Smooth muscle cell of the brain vasculature (primary cell): Measurements from ENCODE around the gene ITGBL1.
"Not testable (repeated sequence)": the region's sequence is repeated elsewhere in the genome, so short reads cannot be mapped to it uniquely, and the experiment has no call there.

Experiments
- DNase-seq: peaks from one replicate; pipeline ENCODE4 v3.0.0-alpha.2; 2012; ENCODE audit warnings: low read depth, low spot score

The ITGBL1 gene

DNA sequence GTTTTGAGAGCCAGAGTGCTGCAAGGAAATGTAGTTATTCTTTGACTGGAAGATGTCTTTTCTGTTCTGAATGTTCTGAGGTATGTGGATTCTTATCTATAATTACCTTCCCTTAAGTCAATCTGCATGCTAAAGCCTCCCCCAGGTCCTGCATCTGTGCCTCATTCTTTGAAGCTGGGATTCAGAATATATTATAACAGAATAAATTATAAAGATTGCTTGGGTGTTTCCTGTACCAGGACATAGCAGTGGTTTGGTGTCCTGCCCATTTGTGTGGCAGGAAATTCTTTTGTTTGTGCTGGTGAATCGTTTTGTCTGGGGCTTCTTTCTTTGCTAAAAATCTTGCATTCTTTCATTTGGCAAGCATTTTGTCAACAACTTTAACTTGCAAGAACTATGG, 60.2 kb downstream of the ITGBL1 start:
- no peak for DNase-seq

DNA sequence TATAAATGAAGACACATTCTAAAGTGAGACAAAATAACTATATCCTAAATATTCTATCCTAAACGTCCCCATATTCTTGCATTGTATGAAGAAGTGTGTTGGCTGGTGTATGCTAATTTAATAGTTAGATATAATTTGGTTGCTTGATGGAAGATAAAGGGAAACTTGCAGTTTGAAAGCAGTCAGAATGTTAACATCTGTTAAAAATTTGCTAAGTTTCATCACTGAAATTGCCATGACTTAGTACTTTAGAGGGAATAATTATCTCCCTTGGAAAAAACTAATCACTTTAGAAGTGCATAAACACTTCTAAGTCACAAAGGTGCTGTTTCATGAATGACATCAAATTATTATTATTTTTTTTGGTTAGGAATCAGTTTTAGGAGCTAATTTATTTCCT, 61.6 kb downstream of the ITGBL1 start:
- DNase-seq = no peak

DNA sequence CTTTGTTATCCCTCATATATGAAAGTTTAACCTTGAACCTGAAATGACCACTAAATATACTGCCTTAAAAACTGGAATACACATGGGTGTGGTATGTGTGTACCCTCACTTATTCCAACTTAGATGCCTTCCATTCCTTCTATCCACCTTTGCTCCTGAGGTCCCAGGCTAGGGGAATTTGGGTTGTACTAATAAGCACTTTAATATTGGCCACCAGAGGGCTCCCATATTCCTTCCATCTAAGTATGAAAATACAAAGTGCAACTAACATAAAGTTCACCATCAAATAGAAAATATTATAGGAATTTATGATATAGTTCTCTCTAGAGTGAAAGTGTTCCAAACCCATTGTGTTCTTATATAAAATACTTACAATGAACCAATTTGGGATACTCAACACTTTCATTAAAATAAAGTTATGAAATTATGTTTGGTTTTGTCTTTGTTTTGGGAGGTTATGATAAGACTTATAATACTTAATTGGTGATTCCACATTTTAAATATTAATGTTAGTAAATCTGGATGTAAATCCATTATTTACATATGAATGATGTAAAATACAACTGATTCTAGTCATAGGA, 62.3 kb downstream of the ITGBL1 start:
- peak; percentile 70 for DNase-seq

DNA sequence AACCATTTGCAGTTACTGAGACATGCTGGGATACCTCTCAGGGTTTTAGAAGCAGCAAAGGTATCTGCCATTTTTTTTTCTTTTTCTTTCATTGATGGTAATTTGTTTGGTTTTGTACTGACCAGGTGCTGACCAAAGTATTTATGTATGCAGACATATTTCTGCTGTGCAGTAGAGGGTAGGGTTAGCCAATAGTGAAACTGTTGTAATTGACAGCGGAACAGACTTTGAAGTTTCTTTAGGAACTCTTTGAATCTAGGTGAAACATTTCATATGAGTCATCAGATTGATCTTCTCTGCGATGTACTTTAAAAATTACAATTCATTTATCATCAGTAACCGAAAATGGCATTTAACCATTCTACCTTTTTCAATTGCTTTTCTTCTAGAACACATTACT, 63.0 kb downstream of the ITGBL1 start:
- DNase-seq = no peak

DNA sequence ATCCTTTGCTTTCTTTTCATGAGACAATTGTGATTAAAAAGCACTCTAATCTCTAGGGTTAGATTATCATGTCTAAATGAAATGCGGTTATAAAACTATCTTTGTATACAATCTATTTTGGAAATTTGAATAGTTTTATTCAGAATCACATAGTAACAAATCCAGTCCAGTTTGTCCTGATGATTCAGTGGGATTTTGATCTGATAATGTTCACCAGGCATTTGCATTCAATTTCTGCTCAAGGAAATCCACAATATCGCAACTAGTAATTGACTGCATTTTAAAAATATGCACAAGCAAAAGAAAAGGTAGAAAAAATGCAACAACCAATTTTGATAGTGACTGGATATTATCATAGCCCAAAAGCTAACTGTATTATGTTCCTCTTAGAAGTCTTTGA, 63.8 kb downstream of the ITGBL1 start:
- no peak for DNase-seq

DNA sequence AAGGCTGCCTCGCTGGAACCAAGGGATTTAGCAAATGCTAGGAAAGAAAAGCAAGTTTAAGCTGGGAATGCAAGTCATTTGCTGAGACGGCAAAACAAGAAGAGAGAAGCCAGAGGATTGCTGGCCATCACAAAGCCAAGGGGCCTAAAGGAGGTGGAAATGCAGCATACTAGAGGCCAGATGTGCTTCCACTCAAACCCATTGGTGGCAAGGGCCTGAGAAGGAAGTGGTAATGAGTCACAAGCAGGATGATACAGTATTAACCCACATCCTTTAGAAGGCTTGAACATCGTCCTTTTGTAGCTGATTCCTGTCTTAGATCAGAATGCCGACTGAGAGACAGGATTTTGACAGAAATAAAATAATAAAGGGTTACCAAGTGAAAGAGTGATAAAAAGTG, 68.2 kb downstream of the ITGBL1 start:
- DNase-seq = no peak

DNA sequence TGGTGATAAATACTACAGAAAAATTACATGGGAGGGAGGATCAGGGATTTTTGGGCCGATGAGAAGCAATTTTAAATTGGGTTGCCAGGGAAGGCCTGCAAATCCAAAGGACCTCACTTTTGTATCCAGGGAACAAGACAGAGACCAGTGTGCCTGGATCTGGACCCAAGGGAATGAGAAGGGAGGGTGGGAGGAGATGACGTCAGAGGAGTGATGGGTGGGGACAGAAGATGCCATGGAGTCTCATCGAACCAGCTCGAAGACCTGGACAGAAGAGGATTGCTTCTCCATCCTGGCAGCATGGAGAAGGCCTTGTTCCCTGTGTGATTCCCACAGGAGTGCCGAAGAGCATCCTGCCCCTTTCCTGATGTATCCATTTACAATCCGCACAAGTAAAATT, 68.9 kb downstream of the ITGBL1 start:
- DNase-seq = no peak

DNA sequence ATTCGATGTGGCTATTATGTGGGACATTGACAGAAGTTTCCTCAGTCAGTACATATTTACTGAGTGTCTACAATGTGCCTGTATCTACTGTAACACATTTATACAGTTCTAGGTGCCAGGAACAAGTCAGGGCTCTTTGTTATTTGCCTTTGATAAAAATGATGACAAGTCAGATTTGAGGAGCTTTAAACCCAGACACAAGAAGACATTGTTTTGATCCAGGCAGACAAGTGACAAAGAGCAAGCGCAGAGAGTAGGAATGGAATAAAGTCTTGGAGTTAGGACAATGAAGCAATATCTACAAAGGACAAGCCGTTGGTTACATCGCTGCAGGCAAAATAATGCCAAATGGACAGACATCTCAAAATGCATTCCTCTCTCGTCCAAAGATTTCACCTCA, 70.1 kb downstream of the ITGBL1 start:
- no peak for DNase-seq

DNA sequence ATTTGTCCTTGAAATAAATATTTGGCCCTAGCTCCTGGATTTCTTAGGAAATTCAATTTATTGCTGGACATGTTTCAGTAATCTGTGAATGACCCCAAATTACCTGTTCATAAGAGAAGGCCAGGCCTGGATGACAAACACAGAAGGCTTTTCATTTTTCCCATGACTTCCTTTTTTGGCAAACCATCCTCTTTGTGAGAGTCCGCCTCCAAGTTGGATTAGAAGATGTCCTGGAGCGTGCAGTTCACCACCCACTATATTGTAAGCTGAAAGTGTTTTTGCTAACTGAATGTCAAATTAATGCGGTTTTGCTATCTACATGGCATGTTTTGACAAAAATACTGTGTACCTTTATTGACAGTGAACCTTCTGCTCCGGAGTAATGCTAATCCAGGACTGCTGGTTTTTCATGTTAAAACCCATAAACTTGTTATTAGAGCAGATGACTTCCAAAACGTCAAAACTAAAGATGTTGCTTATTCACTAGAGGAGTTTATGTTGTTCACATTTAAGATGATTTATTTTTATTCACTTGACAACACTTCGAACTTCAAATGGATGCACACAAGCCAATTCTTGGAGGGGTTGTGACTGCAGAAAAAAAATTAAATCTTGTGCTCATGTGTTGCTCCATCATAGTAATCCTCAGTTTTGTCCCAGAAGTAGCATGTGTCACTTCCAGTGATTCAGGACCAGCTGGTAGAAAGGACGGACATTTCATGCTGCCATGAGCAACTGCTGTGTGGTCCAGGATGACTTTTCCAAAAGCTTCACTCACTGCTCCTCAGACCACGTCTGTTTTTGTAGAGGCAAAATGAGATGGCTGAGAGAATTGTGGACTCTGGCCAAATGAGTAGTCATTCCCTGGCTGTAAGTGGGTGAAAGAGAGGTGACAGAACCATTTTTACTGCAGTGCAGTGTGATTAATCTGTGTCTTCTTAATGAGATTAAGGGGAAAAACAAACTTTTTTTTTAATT, 71.0 kb downstream of the ITGBL1 start:
- DNase-seq = no peak

DNA sequence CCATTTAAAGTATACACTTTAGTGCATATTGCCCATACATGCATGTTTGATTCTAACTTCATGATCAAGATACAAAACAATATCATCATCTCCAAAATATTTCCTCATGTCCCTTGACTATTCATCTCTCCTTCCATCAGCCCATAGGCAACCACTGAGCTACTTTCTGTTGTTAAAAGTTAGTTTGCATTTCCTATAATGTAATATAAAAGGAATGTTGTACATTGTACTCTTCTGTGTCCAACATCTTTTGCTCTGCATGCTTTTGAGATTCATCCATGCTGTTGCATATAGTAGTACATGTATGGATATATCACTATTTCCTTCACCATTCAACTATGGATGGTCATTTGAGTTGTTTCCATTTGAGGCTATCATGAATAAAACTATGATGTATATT, 74.7 kb downstream of the ITGBL1 start:
- no peak for DNase-seq

DNA sequence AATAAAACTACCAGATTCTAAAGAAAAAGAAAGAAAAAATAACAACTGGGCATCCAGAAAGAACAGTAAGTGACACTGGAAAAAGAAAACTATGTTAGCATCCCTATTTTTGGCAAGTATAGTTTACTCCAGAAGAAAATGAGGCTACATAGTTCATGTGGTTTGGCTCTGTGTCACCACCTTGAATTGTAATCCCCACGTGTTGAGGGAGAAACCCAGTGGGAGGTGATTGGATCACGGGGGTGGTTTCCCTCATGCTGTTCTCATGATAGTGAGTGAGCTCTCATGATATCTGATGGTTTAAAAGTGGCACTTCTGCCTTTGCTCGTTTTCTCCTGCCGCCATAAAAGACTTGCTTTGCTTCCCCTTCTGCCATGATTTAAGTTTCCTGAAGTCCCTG, 76.9 kb downstream of the ITGBL1 start:
- DNase-seq = peak; percentile 71

DNA sequence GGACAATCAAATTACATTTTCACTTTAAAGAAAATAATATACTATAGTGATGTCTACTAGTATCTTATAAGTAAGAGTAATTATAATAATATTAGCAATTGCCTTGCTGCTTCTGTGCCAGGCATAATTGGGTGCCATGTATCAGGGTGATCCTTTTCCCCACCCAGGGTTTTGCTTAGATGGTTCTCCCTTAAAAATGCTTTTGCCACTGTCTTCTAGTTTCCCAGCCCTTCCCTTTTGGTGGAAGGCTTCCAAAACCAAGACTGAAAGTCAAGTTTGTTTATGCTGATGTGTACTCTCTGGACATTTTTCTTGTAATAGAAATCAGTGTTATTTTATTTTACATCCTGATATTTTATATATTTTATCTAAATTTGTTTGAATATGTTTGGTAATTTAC, 77.8 kb downstream of the ITGBL1 start:
- no peak for DNase-seq

DNA sequence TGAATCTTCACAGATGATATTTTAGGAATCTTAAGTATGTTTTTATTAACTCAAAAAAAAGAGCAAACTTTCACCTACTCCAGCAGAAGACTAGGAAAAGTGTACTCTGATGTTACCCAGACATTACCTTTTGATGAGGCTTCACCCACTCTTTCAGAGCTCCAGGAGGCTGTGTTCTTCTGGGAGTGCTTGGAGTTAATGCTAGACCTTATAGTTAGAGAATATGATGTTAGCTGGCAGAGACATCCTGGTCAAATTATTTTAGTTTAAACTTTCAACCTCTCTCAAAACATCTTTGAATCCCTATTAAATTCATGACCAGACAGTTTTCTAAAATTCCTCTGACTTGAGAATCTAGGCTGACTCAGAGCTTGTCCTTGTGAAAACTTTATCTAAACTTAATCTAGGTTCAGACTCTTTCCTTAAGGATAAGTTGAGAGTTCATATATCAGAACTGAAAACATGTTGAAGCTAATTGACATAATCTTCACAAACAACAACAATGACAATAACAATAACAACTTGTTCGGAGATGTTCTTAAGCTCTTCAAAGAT, 82.8 kb downstream of the ITGBL1 start:
- no peak for DNase-seq

DNA sequence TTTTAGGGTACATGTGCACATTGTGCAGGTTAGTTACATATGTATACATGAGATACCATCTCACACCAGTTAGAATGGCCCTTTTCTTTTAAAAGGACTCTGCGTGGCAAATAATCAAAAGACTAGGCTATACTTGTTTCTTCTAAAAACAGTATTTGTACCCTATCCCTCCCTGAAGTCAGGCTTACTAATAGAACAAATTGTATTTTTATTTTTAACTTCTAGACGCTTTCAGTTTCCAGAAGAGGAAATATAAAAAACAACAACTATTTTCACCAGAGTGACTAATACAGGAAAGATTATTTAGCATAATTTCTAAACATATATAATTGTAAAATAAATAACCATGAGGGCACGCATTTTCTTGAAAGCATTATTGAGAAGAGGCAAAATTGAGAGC, 83.6 kb downstream of the ITGBL1 start:
- DNase-seq = no peak

DNA sequence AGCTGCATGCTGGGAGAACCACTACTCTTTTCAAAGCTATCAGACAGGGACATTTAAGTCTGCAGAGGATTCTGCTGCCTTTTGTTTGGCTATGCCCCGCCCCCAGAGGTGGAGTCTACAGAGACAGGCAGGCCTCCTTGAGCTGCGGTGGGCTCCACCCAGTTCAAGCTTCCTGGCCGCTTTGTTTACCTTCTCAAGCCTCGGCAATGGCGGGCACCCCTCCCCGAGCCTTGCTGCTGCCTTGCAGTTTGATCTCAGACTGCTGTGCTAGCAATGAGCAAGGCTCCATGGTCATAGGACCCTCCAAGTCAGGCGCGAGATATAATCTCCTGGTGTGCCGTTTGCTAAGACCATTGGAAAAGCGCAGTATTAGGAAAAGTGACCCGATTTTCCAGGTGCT, 92.1 kb downstream of the ITGBL1 start:
- not testable (repeated sequence) for DNase-seq

DNA sequence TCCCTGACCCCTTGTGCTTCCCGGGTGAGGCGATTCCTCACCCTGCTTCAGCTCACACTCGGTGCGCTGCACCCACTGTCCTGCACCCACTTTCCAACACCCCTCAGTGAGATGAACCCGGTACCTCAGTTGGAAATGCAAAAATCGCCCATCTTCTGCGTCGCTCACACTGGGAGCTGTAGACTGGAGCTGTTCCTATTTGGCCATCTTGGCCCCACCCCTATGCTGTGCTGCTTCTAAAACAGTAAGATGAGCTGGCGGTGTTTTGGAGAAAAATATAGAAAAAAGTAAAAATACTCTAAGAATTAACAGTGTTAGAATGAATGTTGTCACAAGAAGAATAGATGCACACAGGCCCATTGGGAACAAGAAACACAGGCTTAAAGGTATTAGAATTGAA, 92.5 kb downstream of the ITGBL1 start:
- no peak for DNase-seq

DNA sequence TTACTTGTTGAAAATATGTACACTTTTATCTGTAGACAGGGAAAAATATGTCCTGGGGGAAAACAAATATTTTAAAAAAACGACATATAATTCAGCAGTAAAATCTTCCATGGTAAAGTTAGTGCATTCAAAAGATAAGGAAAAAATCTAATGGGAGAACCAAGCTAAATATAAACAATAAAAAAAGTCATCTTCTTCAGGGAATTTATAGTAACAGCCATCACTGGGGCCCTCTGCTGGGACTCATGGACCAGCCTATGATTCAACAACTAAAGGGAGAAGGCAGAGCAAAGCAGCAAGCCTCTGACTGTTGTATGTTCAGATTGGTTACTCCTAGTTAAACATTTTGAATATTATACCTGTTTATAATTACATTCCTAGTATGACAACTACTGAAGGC, 93.0 kb downstream of the ITGBL1 start:
- DNase-seq = no peak

DNA sequence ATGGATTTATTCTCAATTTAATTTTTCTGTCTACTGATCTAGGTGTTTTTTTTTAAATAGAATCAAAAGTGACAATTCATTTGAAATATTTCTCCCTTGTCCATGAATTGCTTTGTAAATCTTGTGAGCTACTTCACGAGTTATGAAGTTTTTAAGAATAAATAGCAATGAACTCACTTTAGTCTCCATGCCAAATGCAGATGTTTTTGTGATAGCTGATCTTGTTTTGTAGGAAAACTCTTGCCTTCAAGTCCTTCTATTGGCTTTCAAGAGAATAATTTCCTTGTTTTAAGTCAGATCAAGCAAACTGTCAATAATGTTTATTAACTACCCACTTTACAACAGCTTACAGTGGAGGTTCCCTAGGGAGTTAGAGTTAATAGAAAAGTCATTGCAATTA, 99.8 kb downstream of the ITGBL1 start:
- DNase-seq = no peak

DNA sequence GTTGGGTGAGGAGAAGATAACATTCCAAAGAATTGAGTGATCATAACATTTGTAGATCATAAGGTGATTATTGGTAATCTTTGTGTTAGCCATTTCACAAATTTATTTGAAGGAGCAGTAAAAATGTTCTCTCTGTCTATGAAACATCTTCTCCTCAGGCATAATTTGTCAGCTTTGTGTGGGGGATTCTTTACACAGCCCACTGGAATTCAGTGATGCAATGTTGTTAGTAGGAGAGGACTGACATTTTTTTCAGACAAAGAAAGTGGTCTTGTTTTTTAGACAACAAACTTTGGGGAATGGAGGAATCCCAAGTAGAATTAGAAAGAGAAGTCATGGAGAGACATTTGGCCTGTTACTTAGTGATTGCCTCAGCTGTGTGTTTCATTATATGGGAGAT, 100.3 kb downstream of the ITGBL1 start:
- no peak for DNase-seq

DNA sequence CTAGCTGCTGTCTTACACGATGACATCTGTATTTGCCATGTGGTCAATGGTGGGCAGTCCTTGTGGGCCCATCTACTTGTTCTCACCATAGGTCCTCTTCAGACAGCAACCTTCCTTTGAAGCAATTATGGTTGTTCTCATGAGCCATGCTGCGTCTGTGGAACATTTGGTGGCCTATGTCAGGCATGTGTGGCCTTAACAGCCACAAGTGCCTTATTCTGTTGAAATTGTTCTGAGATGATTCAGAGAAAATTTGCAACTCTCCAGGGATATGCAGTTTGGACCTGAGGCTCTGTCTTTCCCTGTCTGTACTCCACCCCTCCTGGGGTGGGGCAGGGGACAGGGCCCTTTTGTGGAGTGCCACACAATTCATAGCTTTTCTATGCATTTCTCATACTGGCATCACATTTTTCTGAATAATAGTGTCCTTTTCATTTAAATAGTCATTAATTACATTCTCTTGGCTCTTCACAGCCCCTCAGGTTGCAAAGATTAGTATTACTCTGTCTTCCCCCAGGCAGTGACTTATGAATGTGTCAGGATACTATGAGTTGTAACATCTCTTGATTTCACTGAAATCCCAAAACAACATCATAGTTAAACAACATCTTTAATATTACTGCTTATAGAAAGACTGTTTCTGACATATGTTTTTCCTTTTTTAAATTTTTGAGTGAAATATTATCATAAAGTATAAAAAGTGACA, 102.1 kb downstream of the ITGBL1 start:
- no peak for DNase-seq

DNA sequence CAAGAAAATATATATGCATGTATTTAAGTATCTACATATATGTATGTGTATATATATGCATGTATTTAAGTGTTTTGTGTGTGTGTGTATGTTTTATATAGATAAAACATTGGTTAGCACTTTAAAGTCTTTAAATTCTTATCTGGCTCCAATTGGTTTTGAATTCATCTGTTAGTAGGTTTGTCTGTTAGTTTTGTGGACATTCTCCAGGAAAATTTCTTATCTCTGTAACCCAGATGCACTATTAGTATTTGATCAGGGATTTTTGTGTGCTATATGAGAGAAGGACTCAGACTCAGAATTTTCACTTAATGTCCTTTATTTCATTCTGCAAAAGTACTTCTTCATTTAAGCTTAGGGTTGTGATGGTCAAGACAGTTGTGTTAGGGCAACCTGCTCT, 103.1 kb downstream of the ITGBL1 start:
- DNase-seq = no peak

DNA sequence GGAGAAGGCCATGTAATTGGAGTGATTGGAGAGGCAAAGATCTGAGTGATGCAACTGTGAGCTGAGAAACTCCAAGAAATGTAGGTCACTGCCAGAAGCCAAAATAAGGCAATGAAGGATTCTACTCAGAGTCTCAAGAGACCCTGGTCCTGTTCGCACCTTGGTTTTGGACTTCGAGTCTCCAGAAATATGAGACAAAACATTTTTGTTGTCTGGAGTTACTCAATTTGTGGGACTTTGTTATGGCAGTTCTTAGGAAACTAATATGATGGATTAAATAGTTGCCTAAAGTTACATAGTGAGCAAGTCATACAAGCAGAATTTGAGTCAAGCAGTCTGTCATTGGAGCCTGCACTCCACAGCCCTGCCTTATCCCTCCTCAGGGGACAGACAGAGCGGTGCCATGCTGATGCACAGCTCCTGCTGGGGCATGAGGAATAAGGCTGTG, 104.2 kb downstream of the ITGBL1 start:
- no peak for DNase-seq
